ENCODE data around the gene VAV3.
"Not testable (repeated sequence)": the region's sequence is repeated elsewhere in the genome, so short reads cannot be mapped to it uniquely, and the experiment has no call there.

The VAV3 gene

DNA sequence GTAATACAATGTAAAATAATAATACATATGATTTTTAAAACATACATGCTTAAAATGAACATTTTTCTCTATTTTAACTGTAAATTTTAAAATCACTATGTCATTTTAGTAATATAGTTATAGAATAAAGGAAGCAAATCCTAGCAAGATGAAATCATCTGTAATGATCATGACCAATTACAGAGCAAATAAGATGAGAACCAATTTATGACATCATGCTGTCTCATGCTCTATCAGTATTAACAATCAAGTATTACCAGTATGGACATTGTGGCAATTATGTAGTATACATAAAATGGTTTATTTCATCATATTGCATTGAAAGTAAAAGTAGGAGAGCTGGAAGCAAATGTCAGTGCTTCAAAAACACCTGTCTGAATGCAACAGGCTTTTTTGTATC, 255.0 kb downstream of the VAV3 start:
- no peak for DNase-seq

DNA sequence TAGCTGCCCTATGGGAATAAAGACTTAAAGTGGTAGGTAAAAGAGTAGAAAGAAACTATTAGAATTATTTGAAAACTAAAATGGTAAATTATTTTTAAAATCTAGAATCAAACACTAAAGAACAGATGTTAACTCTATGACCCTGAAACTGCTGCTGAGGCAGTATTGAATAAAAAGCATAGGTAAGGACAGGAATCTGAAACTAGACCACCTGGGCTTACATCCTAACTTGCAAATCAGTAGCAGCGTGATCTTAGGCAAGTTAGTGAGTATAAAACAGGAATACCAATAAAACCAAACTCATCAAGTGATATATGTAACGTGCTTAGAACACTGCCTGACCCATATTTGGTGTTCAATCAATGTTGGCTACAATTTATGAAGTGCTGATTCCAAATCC, 257.9 kb downstream of the VAV3 start:
- DNase-seq: no peak

DNA sequence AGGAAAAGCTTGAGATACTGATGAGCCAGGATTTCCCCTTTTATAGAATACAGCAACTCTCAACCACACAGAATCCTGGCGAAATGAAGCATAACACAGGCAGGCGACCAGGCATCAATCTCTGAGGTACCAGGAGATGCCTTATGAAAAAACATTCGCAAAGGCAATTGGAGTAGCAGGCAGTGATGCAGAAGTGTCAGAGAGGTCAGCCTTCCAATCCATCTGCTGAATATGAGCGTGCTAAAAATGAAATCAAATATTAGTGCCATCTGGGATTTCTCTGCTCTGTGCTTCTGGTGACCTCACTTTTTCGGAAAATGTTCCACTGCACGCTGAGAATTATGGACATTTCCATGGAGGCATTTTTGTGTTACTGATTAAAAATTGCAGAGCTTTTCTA, 258.8 kb downstream of the VAV3 start:
- DNase-seq: no peak

DNA sequence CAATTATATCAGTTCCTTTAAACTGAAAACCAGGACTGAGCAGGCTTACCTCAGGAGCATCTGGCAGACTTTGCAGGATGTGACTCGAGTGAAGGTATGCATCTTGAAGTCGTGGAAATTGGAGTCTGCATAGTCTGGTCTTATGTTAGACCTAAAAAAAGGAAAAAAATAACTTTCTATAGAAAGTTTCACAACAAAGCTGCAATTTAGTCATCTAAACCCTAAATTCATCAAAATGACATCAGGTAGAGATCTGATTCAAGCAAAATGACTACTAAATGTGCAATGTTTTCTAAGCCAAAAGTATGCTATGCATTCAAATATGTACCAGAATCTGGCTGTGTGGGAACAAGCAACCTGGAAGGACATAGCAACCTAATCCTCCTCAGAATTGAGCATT, 260.1 kb downstream of the VAV3 start:
- DNase-seq: no peak

DNA sequence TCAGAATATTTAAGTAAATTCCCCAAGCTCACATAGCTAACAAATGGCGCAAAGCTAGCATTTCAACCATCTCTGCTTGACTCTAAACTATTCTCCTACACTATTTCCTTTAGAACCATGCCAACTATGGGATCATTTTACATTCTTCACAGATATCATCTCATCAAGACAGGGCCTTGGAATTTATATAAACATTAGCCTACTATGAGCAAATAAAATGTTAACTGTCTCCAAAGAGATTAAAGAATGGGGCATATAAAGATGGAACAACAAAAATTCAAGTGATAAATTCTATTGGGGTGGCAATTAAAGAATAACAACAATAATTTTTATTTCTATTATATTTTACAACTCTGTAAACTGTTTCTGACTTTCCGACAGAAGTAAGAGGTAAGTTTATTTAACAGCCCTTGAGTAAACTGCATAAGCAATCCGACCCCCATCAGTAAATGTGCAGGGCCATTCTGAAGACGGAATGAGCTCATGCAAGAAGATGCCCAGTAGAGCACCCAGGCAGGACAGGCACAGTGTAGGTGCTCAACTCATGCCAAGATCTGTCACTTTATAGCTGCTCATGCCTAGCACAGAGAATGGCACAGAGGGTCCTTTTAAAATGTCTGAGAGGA, 261.9 kb downstream of the VAV3 start:
- DNase-seq: no peak

DNA sequence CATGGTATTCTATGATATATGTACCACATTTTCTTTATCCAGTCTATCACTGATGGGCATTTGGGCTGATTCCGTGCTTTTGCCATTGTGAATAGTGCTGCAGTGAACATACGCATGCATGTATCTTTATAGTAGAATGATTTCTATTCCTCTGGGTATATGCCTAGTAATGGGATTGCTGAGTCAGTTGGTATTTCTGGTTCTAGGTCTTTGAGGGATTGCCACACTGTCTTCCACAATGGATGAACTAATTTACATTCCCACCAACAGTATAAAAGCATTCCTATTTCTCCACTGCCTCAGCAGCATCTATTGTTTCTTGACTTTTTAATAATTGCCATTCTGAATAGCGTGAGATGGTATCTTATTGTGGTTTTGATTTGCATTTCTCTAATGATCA, 264.3 kb downstream of the VAV3 start:
- not testable (repeated sequence) for DNase-seq

DNA sequence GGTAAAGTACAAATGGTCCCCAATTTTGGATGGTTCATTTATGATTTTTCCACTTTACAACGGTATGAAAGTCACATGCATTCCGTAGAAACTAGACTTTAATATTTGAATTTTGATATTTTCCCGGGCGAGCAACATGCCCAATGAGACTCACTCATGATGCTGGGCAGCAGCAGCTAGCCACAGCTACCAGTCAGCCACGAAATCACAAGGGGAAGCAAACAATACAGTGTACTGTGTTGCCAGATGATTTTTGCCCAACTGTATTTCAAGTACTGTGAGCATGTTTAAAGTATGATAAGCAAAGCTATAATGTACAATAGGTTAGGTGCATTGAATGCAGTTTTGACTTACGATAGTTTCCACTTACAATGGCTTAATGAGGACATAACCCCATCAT, 266.8 kb downstream of the VAV3 start:
- no peak for DNase-seq

DNA sequence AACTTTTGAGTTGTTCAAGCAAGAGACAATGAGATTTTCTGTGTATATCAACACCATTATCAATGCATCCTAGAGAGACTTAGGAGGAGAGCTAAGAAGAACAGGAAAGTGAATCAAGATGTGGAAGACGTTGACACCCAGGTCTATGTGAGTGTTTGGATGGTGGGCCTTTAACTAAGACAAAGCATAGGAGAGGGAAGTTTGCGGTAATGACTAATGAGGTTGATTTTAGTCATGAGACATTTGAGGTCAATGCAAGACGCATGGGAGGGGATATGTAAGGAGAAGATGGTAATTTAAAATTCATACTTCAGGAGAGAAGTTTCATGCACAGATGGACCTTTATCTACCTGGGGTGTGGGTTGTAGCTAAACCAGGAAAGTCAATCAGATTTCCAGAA, 269.6 kb downstream of the VAV3 start:
- DNase-seq: no peak

DNA sequence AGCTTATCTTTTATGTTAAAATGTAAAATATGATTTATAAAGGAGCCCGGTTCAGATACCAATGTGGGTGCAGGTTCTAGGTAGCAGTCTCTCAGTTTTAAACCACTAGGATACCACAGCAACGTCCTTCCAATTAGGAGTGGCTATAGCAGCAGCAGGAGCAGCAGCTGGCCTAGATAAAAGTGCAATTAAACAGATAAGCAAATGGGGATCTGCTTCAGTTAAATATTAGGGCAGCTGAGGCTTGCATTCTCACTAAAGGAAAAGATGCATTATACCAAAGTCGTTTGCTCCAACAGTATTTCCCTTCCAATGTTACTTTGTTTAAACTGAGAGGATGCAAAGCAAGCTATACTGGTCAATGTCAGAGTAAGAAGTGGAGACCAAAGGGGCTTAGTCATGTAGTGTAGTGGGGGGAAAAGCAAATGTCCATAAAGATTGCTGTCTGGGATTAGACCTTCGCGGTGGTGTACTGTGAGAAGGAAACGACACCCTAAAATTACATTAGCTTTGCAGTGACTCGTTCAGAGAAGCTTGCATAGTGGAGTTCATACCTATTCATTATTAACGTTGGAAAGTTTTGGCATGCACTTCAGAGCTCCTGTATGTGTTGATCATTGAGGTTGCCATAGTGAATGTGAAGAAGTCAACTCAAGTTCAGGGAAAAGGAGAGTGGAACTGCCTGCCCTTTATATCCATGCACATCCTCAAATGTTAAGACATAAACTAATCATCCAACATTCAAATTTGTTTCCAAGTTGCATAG, 272.2 kb downstream of the VAV3 start:
- no peak for DNase-seq

DNA sequence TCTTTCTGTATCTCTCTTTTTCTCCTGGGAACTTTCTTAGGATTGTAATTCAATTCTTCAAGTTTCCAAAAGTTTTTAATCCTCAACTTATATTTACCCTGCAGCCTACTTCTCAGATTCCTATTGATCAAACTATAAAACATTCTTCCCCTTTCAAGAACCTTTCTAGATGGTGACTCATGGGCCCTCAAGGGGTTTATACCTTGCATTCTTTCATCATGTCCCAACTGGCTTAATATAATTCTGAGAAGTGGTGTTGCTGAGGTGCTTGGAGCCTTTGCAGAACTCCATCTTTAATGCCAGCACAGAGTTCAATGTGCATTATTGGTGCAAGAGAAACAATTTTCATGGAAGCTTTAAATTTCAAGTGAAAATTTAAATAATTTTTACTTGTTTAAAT, 273.4 kb downstream of the VAV3 start:
- no peak for DNase-seq

DNA sequence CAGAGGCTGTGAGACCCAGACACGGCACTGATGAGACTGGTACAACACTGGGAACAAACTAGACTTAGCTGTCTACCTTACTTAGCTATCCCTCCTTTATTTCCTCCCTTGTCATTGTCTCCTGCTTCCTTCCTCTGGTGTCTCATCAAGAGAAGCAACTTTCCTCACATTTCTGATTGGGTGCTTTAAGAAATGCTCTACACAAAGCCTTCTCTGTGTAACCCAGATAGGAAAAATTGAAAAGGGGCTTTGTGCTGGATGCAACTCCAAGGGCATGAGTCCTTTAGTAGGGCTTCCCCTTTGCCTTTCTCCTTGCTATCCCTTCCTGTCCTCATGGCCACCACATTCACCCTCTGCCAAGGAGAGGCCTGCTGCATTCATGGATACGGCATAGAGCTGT, 274.5 kb downstream of the VAV3 start:
- no peak for DNase-seq

DNA sequence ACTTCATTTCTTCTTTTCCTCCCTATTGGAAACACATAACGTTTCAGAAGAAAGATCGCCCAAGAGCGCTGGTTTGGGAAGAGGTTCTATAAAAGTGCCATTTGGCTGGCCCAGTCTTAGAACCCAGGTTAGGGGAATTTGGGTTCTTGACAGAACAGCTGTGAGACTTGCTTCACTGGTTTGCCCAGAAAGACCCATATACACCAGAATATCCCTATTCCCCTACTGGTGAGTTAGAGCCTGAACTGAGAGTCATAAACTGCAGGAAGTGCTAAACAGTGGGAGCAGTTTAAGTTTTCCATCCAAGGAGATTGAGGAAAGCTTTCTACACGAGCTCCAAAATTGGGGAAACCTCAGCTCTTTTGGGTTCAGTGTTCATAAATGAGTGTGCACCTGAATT, 275.2 kb downstream of the VAV3 start:
- DNase-seq: no peak

DNA sequence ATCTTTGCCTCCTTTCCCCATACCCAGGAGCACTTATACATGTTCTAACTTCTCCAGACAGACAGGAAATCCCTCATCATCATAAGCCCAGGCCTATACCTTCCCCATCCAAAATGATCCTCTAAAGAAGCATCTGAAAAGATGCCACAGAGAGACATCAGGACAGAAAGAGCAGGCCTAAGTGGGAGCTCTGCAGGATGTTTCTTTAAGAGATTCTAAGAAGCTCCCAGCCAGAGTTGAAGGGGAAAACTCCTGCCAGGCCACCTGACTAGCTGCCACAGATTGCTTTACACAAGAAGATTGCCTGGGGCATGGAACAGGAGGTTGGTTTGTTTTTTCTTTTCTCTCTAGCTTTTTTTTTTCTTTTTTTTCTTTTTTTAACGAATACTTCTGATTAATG, 275.8 kb downstream of the VAV3 start:
- no peak for DNase-seq

DNA sequence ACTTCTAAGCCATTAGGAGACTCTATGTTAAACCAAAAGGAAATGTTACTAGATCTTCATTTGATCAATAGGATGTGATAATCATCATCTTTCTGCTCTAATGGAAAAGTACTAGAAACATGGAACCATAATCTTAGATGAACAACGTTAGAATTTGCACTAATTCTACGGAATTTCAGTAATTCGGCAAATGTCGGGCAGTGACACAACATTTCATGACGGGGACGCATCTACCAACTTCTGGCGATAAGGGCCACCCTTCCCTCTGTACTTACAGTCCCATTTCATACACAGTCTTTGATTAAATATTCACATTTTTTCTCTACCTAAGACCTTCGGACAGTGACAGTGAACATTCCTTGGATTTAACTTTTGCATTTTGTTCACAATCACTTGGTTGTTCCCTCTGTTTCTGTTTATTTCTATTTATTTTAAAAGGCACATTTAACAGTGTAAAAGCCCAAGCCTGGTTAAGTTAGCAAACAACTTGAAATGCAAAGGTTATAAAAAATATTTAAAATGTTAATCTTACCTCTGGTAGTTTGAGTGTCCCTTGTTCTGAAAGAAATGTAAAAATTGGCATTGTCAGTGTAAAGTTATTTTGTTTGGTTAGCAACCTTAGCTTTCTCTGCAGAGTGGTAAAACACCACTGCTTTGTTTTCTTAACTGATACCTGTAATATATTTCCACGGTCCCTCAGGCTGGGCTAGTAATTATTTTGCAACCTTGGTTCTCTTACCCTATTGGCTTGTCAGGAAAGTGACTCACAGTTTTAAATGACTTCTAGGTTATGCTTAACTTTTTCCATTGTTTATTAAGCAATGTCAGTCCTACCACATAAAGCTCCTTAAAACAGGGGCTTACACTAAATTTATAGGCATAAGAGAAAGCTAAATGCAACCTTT, 276.9 kb downstream of the VAV3 start:
- no peak for DNase-seq

DNA sequence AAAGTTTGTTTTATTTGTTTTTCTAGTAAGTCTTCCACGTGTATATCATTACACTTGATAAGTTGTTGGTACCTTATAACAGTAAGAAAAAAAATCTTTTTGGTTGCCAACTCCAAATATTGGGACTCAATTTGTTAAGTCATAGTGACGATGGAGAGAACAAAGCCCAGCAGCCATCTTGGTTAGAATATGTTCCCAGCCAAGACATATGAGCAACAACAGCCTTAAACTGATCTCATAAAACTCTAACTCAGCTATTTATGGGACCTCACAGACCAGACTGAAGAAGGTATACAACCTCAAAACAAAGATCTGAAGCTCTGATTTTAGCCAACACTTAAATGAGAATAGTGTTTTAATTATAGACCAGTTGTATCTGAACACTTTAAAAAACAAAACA, 281.3 kb downstream of the VAV3 start:
- DNase-seq: no peak

DNA sequence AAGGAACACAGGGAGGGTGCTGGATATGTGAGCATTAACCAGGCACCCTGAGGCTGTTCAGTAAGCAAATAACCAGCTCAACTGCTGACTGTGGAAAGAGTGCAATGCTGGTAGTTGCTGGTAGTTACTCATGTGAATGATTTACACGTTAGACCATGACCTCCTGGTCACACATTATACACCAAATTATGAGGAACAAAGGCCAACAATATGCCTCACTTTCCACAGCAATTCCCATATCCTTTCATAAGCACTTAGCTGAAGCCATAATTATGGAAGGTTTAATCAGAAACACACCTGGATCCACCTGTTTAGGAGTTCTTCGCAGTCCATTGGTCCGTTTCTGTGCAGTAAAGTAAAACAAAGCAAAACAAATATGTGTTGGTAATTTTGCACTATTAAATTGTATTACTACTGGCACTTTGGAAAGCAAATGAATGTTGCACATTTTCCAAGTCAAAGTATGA, 281.8 kb downstream of the VAV3 start:
- DNase-seq: no peak

DNA sequence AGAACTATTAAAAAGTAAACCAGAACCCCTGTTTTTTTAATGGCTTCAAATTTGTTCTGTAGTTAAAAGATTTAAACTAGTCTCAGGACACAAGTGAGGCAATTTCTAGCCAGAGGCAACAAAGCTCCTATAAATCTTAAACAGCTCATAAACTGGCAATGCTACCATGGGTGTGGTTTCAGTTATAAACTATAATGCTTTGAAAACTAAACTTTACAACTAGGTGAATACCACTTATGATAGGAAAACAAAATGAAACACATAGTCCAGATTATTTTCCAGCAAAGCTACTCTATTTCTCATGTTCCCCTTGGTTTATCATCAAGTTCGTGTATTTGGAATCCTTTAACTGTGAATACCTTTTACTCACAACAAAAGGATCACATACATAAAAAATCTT, 282.5 kb downstream of the VAV3 start:
- no peak for DNase-seq

DNA sequence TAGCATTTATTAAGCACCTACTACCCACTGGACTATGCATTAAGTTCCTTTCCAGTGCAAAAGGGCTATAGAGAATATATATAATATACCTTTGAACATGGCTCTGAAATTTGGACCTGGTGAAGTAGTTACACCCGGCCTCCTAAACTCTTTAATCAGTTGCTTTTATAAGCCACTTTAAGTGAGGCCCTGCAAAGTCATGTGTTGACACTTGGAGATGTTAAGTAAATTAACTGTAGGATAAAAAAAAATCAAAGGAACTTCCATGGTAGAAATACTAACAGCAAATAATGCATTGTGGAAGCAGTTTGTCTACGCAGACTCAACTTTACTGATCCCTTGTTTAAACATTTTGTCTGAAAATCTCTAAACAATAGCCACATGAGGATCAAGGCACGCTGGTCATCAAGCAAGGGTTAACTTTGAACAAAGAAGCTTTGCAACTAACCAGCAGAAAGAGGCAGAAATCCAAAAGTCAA, 283.9 kb downstream of the VAV3 start:
- DNase-seq: no peak

DNA sequence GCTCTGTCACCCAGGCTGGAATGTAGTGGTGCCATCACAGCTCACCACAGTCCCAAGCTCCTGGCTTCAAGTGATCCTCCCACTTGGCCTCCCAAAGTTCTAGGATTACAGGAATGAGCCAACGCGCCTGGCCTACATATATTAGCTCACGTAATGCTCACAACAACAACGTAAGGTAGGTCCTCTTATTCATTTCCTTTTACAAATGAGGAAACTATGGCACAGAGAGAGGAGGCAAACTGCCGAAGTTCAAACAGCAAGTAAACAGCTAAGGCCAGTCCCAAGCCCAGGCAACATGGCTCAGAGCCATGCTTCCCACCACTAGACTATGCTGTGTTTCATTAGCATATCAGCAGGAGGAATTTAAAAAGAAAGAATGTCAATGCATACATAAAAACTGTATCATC, 284.4 kb downstream of the VAV3 start:
- no peak for DNase-seq

DNA sequence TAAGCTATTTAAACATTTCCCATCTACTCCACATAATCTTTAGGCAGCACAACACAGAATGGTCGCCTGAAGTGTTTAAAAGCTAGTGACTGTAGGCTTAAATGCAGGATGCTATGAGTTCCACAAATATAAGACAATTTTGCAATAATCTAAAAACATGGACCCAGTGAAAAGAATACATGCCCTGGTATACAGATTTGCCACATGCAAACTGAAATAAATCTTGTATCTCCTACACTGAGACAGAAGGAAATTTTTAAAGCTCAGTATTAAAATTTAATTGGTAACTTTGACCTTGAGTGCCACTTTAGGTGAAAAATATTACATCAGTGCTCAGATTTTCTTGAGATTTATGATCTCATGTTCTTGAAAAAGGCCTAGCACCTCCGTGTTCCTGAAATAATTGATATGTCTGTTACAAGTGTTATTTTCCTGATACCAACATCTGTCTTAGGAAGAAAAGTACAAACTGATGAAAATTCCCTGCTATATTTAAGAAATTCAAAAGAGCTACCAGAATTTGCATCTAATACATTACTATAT, 285.5 kb downstream of the VAV3 start:
- DNase-seq: no peak

DNA sequence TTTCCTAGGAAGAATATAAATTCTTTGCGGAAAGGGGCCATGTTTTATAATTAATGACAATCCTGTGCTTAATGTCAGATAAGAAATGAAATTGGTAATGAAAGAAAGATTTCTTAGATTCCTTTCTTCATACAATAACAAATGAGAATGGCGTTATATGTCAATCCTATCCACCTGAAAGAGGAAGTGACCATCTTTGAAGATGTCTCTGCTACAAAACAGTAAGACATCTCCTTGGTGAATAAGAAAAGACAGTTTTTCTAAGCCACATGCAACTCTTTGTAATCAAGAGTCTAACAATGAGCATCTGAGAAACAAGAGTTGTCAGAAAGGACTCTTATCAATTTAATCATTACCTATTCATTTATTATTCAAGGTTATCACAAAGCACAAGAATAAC, 286.0 kb downstream of the VAV3 start:
- no peak for DNase-seq

DNA sequence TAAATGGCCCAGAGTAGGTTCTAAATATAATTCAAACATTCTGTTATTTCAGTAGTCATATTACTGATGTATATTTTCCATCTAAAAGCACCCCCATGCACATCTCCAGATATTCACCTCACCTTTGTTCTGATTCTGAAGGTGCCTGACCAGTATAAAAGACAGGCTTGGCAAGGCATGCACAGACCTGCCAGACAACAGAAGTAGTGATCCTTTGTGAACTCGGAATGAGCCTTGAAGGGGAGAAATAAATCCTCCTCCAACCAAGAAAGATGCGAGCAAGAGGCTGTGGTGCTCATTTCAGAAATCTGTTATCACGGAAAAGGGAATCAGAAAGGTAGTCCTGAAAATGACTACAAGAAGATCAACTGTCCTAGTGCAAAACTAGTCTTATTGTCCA, 287.3 kb downstream of the VAV3 start:
- DNase-seq: no peak

DNA sequence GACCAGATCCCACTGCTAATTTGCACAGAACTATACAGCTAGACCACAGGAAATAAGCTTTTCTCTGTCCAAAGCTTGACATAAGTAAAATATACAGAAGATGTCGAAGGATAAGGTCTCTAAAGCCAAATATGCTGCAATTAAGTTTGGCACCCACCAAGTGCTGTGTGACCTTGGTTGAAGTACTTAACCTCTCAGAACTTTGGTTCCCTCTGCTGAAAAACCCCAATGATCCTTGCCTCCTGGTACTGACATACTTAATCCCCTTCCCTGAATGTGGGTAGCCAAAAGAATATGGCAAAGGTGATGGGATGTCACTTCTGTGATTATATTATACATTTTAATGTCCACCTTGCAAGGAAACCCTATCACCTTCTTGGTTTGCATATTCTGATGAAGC, 290.5 kb downstream of the VAV3 start:
- DNase-seq: no peak
